NCI-H2196 (cell line): ENCODE measurements around the gene TICAM1.
A peak's percentile ranks its signal among the peaks of the same experiment; 100 is the strongest.
"Not testable (repeated sequence)": the region's sequence is repeated elsewhere in the genome, so short reads cannot be mapped to it uniquely, and the experiment has no call there.

Source experiments
- DNase-seq: peaks from one replicate; lab custom pipeline; 2025; ENCODE audit not compliant: unreplicated experiment; lab: John Stamatoyannopoulos, UW

The TICAM1 gene

GRCh38 chr19:4845975-4846374 is 14.5 kb upstream of the TICAM1 start:
- not testable (repeated sequence) for DNase-seq

GRCh38 chr19:4844348-4845179 is 13.1 kb upstream of the TICAM1 start:
- DNase-seq = no peak

DNA sequence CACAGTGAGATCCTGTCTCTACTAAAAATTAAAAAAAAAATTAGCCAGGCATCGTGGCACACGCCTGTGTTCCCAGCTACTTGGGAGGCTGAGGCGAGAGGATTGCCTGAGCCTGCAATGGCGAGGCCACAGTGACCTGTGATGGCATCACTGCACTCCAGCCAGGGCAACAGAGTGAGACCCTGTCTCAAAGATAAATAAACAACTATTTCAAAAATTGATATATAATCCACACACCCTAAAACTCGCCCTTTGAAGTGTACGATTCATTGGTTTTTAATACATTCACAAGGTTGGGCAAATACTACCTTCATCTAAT is 12.1 kb upstream of the TICAM1 start:
- DNase-seq = no peak

GRCh38 chr19:4839192-4839591 is 7.7 kb upstream of the TICAM1 start:
- DNase-seq = no peak

DNA sequence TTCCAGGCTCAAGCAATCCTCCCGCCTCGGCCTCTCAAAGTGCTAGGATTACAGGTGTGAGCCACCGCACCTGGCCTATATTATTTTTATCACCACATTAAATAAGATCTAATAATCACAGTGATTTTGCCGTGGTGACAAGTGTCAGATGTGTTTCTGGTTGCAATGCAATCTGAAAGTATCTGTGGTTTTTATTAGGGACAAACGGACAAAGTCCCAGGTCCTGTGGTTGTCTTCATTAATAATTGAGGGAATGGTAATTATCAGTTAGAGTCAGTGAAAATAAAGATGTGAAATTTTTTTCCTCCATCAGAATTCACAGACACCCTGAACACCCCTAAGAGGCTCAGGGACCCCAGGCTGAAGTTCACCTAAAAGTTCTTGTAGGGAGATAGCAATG is 1.3 kb upstream of the TICAM1 start:
- DNase-seq = no peak

GRCh38 chr19:4831979-4832340 is 448 bp upstream of the TICAM1 start:
- not testable (repeated sequence) for DNase-seq

GRCh38 chr19:4830768-4831265 is 695 bp downstream of the TICAM1 start:
- DNase-seq = no peak

DNA sequence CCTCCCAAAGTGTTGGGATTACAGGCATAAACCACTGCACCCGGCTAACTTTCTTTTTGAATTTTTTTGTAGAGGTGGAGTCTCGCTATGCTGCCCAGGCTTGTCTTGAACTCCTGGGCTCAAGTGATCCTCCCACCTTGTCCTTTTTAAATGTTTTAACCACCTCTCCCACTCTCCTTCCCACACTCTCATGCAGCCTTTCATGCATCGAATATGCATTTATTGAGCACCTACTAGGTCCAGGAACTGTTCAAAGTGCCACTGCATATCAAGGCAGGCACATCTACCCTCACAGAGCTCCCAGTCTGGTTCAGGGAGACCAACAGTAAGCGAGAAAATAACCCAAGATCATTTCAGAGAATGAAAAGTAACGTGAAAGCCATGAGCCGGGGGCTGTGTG is 1.2 kb downstream of the TICAM1 start:
- no peak for DNase-seq

- DNase-seq = no peak
Measured at GRCh38 chr19:4829001-4829712, 2.4 kb downstream of the TICAM1 start.

DNA sequence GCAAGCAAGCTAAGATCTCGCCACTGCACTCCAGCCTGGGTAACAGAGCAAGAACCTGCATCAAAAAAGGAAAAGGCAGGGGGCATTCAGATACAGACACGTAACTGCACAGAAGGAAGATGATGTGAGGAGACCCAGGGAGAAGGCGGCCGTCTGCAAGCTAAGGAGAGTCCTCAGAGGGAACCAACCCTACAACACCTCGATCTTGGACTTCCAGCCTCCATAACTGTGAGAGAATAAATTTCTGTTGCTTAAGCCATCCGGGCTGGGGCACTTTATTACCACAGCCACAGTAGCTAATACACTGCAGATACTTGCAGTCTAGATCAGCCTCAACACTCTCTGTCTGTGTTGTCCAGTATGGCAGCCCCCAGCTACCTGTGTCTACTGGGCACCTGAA is 7.9 kb downstream of the TICAM1 start:
- no peak for DNase-seq

DNA sequence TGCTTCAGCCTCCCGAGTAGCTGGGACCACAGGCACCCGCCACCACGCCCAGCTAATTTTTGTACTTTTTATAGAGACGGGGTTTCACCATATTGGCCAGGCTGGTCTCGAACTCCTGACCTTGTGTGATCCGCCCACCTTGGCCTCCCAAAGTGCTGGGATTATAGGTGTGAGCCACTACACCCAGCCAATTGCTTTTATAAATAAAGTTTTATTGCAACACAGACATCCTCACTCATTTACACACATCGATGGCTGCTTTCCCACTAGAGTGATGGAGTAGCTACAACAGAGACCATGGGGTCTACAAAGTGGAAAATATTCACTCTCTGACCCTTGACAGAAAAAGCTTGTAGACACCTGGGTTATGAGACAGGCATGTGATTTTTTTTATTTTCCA is 9.2 kb downstream of the TICAM1 start:
- DNase-seq = not testable (repeated sequence)

- DNase-seq = no peak
Measured at GRCh38 chr19:4821265-4821664, 10.2 kb downstream of the TICAM1 start.

DNA sequence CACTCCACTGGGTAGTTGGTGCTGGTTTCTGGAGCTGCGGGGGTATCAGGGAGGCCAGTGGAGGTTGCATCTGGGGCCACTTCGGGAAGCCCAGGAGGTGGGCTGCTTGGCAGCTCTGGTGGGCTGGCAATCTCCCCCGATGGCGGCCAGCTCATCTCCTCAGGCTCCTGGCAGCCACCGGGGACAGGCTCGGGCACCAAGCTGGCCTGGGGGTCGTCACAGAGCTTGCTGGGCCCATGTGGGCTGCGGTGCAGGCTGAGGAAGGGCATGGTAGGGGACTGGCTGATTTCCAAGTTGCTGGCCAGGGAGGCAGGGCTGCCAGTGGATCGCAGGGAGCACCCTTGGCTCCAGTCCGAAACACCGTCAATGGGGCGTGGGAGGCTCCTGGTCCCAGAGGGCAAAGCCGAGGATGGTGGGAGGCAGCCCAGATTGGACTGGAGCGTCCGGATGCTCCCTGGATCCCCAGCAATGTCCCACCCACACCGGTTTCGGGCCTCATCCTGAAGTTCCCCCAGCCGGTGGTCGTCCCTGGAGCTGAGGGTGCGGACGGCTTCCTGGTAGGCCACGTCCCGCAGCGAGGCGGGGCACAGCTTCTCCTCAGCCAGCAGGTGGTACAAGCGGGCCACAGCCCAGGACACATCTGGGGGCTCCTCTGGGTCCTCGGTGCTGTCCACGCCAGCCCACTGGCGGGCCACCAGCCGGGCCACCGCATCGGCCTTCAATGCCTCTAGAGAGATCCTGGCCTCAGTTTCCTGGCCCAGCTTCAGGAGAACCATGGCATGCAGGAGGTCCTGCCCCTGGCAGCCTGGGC is 13.8 kb downstream of the TICAM1 start:
- DNase-seq = no peak

DNA sequence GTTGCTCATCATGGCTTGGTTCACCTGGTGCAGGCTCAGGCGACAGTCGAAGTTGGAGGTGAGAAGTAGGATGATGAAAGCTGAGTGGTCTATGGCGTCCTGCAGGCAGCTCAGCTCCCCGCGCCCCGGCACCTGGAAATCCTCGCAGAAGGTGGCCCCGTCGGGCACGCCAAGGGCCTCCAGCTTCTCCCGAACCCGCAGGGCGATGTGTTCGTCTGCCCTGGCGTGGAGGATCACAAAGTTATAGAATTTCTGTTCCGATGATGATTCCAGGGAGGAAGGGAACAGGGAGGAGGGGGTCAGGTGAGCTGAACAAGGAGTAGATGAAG is 14.6 kb downstream of the TICAM1 start:
- DNase-seq = no peak

DNA sequence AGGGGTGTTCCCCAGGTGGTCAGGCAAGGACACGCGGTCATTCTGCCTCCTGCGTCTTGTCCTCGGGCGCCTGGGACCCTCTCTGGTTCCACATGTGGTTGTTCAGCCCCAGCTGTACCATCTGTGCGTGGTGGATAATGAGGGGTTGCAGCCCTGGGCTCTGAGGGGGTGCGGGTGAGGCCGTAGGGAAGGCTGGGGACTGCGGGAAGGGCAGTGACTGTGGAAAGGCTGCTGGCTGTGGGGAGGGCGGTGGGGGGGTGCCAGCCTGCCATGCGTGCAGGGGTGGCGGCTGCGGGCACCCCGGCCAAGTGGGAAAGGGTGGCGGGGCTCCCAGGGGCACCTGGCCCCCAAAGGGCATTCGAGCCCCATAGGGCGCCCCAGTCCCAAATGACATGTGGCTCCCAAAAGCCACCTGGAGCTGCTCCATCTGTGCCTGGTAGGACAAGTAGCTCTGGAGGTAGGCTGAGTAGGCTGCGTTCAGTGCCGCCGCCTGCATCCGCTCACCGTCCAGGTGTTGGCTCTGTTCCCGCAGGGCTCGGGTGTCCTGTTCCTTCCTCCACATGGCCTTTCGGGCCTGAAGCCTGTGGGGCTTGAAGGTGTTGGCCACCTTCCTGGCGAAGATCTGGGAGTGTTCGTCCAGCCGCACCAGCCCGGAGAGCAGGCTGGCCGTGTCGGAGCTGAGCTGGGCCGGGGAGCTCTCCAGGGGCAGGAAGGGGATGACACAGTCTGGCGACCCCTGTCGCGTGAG is 15.1 kb downstream of the TICAM1 start:
- DNase-seq = peak; percentile 89

GRCh38 chr19:4815426-4816201 is 15.9 kb downstream of the TICAM1 start:
- peak; percentile 96 for DNase-seq

DNA sequence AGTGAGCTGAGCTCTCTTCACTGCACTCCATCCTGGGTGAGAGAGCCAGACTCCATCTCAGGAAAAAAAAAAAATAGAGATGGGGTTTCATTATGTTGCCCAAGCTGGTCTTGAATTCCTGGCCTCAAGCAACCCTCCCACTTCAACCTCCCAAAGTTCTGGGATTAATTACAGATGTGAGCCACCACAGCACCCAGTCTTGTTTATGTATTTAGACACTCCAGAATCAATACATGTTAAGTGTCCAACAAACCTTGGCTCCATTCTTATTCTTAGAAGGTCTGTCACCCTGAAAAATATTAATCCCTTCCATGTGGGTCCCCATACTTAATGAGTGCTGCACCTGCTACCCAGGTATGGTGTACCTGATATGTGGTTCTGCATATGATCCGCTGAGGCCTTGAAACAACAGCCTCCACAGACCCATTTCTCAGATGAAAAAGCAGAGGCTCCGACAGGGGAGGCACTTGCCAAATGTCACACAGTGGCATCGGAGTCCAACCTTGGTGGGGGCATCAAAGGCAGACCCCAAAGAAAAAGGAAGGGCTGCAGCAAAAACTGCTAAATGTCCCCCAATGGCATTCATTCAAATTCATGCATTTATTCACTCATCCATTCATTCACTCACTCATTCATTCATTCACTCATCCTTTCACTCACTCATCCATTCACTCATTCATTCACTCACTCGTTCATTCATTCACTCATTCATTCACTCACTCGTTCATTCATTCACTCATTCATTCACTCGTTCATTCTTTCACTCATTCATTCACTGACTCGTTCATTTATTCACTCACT is 16.7 kb downstream of the TICAM1 start:
- no peak for DNase-seq

DNA sequence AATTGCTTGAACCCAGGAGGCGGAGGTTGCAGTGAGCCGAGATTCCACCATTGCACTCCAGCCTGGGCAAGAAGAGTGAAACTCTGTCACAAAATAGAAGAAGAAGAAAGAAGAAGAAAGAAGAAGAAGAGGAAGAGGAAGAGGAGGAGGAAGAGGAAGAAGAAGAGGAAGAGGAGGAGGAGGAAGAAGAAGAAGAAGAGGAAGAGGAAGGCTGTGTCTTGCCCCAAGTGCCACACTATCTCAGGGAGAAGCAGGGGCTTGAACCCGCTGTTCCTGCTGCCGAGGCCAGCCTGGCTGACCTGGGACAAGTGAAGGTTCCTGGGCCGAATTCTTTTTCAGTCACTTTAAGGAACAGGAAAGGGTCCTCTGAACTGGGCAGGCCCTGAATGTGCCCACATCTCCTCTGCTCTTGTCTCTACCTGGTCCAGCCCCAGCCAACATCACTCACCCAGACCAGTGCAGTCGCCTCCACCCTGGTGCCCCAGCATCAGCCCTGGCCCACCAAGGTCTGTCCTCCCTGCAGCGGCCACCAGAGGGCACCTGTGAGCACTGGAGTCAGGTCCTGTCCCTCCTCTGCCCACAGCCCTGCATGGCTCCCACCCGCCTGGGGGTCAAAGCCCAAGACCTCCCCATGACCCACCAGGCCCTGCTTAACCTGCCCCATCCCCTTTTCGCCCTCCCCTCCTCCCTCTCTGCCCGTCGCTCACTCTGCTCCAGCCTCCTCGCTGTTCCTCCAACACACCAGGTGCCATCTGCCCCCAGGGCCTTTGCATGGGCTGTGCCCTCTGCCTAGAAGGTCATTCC is 20.0 kb downstream of the TICAM1 start:
- peak; percentile 70 for DNase-seq

- no peak for DNase-seq
Measured at GRCh38 chr19:4807188-4807587, 24.3 kb downstream of the TICAM1 start.
